Mammary epithelial cell (primary cell): ENCODE results near the gene RFX3.
A peak's percentile ranks its signal among the peaks of the same experiment; 100 is the strongest.

Experiments used
- EZH2 ChIP-seq: IDR thresholded peaks from 2 replicates; pipeline ENCODE4 v1.6.1; 2012; ENCODE audit warnings: low read length, inconsistent platforms, borderline replicate concordance
- TF ChIP-seq, protein P1 (sequence below), 2 donors: IDR thresholded peaks in 1 of 2; conservative IDR thresholded peaks in 1 of 2; 2 replicates each; pipeline ENCODE4 v1.5.1; 2011 to 2012; ENCODE audit warnings: inconsistent platforms in 2 of 2, low read length in 2 of 2, mild to moderate bottlenecking in 2 of 2, control low read depth in 1 of 2, low read depth in 1 of 2; ENCODE audit not compliant: insufficient read depth in 1 of 2; ENCODE audit errors: extremely low read depth in 1 of 2

DNA sequence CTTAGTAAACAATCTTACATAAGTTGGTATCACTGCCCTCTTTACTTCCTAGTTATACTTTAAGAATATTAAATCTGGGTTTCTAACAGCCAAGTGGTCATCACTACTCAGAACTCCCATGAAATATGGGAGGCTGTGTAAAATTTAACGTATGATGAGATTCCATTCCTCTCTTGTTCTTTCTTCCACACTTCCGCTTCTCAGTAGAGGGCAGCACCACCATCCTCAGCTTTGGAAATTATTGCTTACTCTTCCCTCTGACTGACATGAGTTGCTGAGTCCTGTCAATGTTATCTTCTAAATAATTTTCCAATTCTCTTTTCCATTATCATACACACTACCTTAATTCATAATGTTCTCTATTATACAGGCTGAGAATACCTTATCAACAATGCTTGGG is 194.0 kb downstream of the RFX3 start:
- TF ChIP-seq, protein P1, sequence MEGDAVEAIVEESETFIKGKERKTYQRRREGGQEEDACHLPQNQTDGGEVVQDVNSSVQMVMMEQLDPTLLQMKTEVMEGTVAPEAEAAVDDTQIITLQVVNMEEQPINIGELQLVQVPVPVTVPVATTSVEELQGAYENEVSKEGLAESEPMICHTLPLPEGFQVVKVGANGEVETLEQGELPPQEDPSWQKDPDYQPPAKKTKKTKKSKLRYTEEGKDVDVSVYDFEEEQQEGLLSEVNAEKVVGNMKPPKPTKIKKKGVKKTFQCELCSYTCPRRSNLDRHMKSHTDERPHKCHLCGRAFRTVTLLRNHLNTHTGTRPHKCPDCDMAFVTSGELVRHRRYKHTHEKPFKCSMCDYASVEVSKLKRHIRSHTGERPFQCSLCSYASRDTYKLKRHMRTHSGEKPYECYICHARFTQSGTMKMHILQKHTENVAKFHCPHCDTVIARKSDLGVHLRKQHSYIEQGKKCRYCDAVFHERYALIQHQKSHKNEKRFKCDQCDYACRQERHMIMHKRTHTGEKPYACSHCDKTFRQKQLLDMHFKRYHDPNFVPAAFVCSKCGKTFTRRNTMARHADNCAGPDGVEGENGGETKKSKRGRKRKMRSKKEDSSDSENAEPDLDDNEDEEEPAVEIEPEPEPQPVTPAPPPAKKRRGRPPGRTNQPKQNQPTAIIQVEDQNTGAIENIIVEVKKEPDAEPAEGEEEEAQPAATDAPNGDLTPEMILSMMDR (conservative IDR thresholded peaks at IDR 0.05 in 1 of 2, IDR thresholded peaks at IDR 0.05 in 1 of 2; ENCODE audit: extremely low read depth in 1 of 2, insufficient read depth in 1 of 2, low read depth in 1 of 2, low read length in 2 of 2) = peak; percentile 17 to 48
- TF ChIP-seq EZH2 = no peak
